ENCODE measurements around the gene C11orf65.

Gene C11orf65

DNA sequence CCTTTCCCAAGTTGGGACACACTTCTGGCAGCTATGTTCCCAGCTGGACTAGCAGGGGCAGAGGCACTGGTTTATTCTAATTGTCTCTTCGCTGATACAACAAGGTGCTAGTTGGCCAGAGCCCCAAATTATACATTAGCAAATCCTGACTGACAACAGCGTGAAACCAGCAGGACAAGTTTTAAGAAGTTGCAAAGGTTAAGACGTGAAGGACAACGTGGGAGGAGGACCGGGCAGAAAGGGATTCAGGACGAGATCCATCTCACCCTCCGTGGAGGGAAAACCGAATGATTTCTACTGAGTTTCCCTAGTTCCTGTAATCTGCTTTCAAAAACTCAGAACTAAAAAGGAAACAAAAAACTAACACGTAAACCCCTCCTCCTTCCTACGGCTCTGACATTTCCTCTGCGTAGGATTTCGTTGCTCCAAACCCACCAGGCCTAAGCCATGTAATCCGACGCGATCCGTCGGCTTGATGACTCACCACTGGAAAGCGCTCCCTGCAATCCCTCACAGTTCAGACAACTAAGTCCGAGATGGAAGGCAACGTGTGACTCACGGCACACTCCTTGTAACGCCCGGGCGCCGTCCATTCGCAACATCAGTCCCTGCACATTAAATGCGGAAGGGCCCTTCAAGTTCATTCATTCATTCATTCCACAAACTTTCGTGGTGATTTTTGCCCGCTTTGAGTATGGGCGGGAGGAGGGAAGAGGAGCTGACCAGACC lies 30.2 kb upstream of the C11orf65 start (continued):
- TF ChIP-seq ZNF639 (tag by site-specific recombination; IDR thresholded peaks at IDR 0.05) (peak; percentile 65; the same call in 1 of the 2 replicates), ZNF391 (tag by site-specific recombination; IDR thresholded peaks at IDR 0.05; ENCODE audit: borderline replicate concordance, low read depth) (peak; percentile 28; the same call in 1 of the 2 replicates), GFI1B (tag by site-specific recombination; IDR thresholded peaks at IDR 0.05) (no peak), ZNF501 (tag by site-specific recombination; IDR thresholded peaks at IDR 0.05) (peak; percentile 73; the same call in 1 of the 2 replicates), KLF8 (tag by site-specific recombination; IDR thresholded peaks at IDR 0.05) (peak; percentile 75), ZIC2 (tag by site-specific recombination; IDR thresholded peaks at IDR 0.05) (peak; percentile 48; the same call in 1 of the 2 replicates), SP3 (tag by site-specific recombination; IDR thresholded peaks at IDR 0.05) (peak; percentile 20; the same call in 1 of the 2 replicates), ZNF629 (tag by site-specific recombination; IDR thresholded peaks at IDR 0.05) (peak; percentile 89), ZEB2 (tag by site-specific recombination; IDR thresholded peaks at IDR 0.05) (peak; percentile 82), MZF1 (tag by site-specific recombination; IDR thresholded peaks at IDR 0.05; ENCODE audit: borderline replicate concordance) (peak; percentile 63; the same call in 1 of the 2 replicates), ZBTB20 (tag by site-specific recombination; IDR thresholded peaks at IDR 0.05) (peak; percentile 81), BCL11A (tag by site-specific recombination; IDR thresholded peaks at IDR 0.05; ENCODE audit: low read depth) (peak; percentile 48; the same call in 1 of the 2 replicates), ZNF10 (tag by site-specific recombination; IDR thresholded peaks at IDR 0.05) (no peak), PRDM4 (tag by site-specific recombination; IDR thresholded peaks at IDR 0.05) (peak; percentile 10; the same call in 1 of the 2 replicates), ZBTB17 (tag by site-specific recombination; IDR thresholded peaks at IDR 0.05) (peak; percentile 96), SP7 (tag by site-specific recombination; IDR thresholded peaks at IDR 0.05) (peak; percentile 77), WT1 (tag by site-specific recombination; IDR thresholded peaks at IDR 0.05) (peak; percentile 30; the same call in 1 of the 2 replicates), ZFP37 (tag by site-specific recombination; IDR thresholded peaks at IDR 0.05) (peak; percentile 55; the same call in 1 of the 2 replicates), PRDM1 (tag by site-specific recombination; IDR thresholded peaks at IDR 0.05) (peak; percentile 86), BCL11B (tag by site-specific recombination; IDR thresholded peaks at IDR 0.05; ENCODE audit: low read depth) (peak; percentile 47; the same call in 1 of the 2 replicates), ZFP3 (tag by site-specific recombination; IDR thresholded peaks at IDR 0.05; ENCODE audit: low read depth) (no peak)
- TF ChIP-seq, protein P1, sequence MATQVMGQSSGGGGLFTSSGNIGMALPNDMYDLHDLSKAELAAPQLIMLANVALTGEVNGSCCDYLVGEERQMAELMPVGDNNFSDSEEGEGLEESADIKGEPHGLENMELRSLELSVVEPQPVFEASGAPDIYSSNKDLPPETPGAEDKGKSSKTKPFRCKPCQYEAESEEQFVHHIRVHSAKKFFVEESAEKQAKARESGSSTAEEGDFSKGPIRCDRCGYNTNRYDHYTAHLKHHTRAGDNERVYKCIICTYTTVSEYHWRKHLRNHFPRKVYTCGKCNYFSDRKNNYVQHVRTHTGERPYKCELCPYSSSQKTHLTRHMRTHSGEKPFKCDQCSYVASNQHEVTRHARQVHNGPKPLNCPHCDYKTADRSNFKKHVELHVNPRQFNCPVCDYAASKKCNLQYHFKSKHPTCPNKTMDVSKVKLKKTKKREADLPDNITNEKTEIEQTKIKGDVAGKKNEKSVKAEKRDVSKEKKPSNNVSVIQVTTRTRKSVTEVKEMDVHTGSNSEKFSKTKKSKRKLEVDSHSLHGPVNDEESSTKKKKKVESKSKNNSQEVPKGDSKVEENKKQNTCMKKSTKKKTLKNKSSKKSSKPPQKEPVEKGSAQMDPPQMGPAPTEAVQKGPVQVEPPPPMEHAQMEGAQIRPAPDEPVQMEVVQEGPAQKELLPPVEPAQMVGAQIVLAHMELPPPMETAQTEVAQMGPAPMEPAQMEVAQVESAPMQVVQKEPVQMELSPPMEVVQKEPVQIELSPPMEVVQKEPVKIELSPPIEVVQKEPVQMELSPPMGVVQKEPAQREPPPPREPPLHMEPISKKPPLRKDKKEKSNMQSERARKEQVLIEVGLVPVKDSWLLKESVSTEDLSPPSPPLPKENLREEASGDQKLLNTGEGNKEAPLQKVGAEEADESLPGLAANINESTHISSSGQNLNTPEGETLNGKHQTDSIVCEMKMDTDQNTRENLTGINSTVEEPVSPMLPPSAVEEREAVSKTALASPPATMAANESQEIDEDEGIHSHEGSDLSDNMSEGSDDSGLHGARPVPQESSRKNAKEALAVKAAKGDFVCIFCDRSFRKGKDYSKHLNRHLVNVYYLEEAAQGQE (tag by site-specific recombination; IDR thresholded peaks at IDR 0.05): no peak; the same call in 1 of the 2 replicates
- TF ChIP-seq, protein P2, sequence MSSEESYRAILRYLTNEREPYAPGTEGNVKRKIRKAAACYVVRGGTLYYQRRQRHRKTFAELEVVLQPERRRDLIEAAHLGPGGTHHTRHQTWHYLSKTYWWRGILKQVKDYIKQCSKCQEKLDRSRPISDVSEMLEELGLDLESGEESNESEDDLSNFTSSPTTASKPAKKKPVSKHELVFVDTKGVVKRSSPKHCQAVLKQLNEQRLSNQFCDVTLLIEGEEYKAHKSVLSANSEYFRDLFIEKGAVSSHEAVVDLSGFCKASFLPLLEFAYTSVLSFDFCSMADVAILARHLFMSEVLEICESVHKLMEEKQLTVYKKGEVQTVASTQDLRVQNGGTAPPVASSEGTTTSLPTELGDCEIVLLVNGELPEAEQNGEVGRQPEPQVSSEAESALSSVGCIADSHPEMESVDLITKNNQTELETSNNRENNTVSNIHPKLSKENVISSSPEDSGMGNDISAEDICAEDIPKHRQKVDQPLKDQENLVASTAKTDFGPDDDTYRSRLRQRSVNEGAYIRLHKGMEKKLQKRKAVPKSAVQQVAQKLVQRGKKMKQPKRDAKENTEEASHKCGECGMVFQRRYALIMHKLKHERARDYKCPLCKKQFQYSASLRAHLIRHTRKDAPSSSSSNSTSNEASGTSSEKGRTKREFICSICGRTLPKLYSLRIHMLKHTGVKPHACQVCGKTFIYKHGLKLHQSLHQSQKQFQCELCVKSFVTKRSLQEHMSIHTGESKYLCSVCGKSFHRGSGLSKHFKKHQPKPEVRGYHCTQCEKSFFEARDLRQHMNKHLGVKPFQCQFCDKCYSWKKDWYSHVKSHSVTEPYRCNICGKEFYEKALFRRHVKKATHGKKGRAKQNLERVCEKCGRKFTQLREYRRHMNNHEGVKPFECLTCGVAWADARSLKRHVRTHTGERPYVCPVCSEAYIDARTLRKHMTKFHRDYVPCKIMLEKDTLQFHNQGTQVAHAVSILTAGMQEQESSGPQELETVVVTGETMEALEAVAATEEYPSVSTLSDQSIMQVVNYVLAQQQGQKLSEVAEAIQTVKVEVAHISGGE (tag by site-specific recombination; conservative IDR thresholded peaks at IDR 0.05; ENCODE audit: low read depth): 0 out of 2 replicates have a peak, but pooled peaks have one; percentile 8
- TF ChIP-seq, protein P3, sequence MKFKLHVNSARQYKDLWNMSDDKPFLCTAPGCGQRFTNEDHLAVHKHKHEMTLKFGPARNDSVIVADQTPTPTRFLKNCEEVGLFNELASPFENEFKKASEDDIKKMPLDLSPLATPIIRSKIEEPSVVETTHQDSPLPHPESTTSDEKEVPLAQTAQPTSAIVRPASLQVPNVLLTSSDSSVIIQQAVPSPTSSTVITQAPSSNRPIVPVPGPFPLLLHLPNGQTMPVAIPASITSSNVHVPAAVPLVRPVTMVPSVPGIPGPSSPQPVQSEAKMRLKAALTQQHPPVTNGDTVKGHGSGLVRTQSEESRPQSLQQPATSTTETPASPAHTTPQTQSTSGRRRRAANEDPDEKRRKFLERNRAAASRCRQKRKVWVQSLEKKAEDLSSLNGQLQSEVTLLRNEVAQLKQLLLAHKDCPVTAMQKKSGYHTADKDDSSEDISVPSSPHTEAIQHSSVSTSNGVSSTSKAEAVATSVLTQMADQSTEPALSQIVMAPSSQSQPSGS (tag by site-specific recombination; IDR thresholded peaks at IDR 0.05; ENCODE audit: low read depth): peak; percentile 58
- TF ChIP-seq, protein P4, sequence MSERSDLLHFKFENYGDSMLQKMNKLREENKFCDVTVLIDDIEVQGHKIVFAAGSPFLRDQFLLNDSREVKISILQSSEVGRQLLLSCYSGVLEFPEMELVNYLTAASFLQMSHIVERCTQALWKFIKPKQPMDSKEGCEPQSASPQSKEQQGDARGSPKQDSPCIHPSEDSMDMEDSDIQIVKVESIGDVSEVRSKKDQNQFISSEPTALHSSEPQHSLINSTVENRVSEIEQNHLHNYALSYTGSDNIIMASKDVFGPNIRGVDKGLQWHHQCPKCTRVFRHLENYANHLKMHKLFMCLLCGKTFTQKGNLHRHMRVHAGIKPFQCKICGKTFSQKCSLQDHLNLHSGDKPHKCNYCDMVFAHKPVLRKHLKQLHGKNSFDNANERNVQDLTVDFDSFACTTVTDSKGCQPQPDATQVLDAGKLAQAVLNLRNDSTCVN (tag by site-specific recombination; optimal IDR thresholded peaks at IDR 0.05): no peak

Data from HEK293 (cell line).